Thyroid gland (tissue), 4 donors: ENCODE measurements around the gene SLC22A3.

Experiments used
- CTCF ChIP-seq, 6 experiments: fragments of 200-600 bp in 3 of 6; fragments of 450-650 bp in 3 of 6; sonication (generic) in 3 of 6; IDR thresholded peaks; one replicate each; pipeline ENCODE4 v1.5.1; 2016 to 2019; ENCODE audit warnings: antibody characterized with exemption in 6 of 6, mild to moderate bottlenecking in 2 of 6, inconsistent platforms in 1 of 6, moderate library complexity in 1 of 6
- POLR2A ChIP-seq, 2 donors: fragments of 450-650 bp; IDR thresholded peaks; one replicate each; pipeline ENCODE4 v1.6.1; 2017; ENCODE audit warnings: antibody characterized with exemption in 2 of 2, mild to moderate bottlenecking in 2 of 2, moderate library complexity in 1 of 2

- no peak for TF ChIP-seq CTCF (IDR thresholded peaks at IDR 0.05)
- TF ChIP-seq POLR2A (IDR thresholded peaks at IDR 0.05), result no peak
Measured at GRCh38 chr6:160355001-160355400, 6.8 kb downstream of the SLC22A3 start.
